ENCODE results near the gene MTERF4. TPM values are rescaled to one million over a fixed set of nuclear protein-coding genes. Genes with fewer than 3 reads are reported as not detected.

Gene MTERF4
- total RNA-seq, 2 experiments from 2014 or later, result 34.4 to 34.5 TPM

- Mint-ChIP-seq H3K27ac (no peak overlapping the region), H3K27me3 (no peaks in the 10 kb centered on the region), H3K4me3 (no peak overlapping the region), H3K36me3 (ENCODE audit: low read depth) (peaks cover 25% of the 10 kb centered on the region), H3K9me3 (ENCODE audit: low read depth) (no peaks in the 10 kb centered on the region), H3K4me1 (peaks cover 6% of the 10 kb centered on the region)
- DNase-seq (no peak), ATAC-seq (no peak)
- POLR2A ChIA-PET, result no interaction called here
- intact Hi-C loops (cut with DNase I, micrococcal nuclease), result no loop called here
- CTCF ChIA-PET, result no interaction called here
These were observed 40.0 kb upstream of the MTERF4 start for GRCh38 chr2:241142063-241142462.

- DNase-seq (no peak), ATAC-seq (no peak)
- no peaks in the 10 kb centered on the region for H3K9me3 Mint-ChIP-seq (ENCODE audit: low read depth)
- peaks cover 2% of the 10 kb centered on the region for H3K4me1 Mint-ChIP-seq
- H3K36me3 Mint-ChIP-seq (ENCODE audit: low read depth), result peaks cover 28% of the 10 kb centered on the region
- ChIA-PET POLR2A (interaction anchor here (1.2 kb wide), 1 partner anchor 23 kb away, joined by 3 read pairs; no protein-coding TSS in a partner anchor), CTCF (interaction anchor here (1.1 to 1.7 kb wide), 2 partner anchors 10 to 135 kb away, joined by 3 to 5 read pairs; no protein-coding TSS in a partner anchor)
- H3K27ac Mint-ChIP-seq, result no peak overlapping the region
- H3K4me3 Mint-ChIP-seq, result no peak overlapping the region
- intact Hi-C loops (cut with DNase I, micrococcal nuclease), result no loop called here
- H3K27me3 Mint-ChIP-seq, result no peaks in the 10 kb centered on the region
These were observed 39.2 kb upstream of the MTERF4 start for GRCh38 chr2:241141214-241141770.

GRCh38 chr2:241140445-241140840 is 38.4 kb upstream of the MTERF4 start:
- CTCF ChIA-PET, result interaction anchor here (1.1 to 1.7 kb wide), 2 partner anchors 11 to 136 kb away, joined by 3 to 5 read pairs; no protein-coding TSS in a partner anchor
- DNase-seq (no peak), ATAC-seq (no peak)
- H3K4me1 Mint-ChIP-seq, result no peaks in the 10 kb centered on the region
- no peak overlapping the region for H3K4me3 Mint-ChIP-seq
- POLR2A ChIA-PET, result interaction anchor here (1.2 kb wide), 1 partner anchor 24 kb away, joined by 3 read pairs; no protein-coding TSS in a partner anchor
- H3K27ac Mint-ChIP-seq, result no peak overlapping the region
- no peaks in the 10 kb centered on the region for H3K9me3 Mint-ChIP-seq (ENCODE audit: low read depth)
- peaks cover 35% of the 10 kb centered on the region for H3K36me3 Mint-ChIP-seq (ENCODE audit: low read depth)
- intact Hi-C loops (cut with DNase I, micrococcal nuclease), result no loop called here
- no peaks in the 10 kb centered on the region for H3K27me3 Mint-ChIP-seq

- ChIA-PET CTCF (interaction anchor here (0.6 to 1.7 kb wide), 2 partner anchors 12 to 34 kb away, joined by 3 to 5 read pairs; no protein-coding TSS in a partner anchor), POLR2A (interaction anchor here (1.2 kb wide), 1 partner anchor 25 kb away, joined by 3 read pairs; no protein-coding TSS in a partner anchor)
- no peak overlapping the region for H3K4me3 Mint-ChIP-seq
- H3K36me3 Mint-ChIP-seq (ENCODE audit: low read depth), result peaks cover 32% of the 10 kb centered on the region
- no peak for DNase-seq
- no peaks in the 10 kb centered on the region for H3K27me3 Mint-ChIP-seq
- intact Hi-C loops (cut with DNase I, micrococcal nuclease), result no loop called here
- no peak for ATAC-seq
- H3K9me3 Mint-ChIP-seq (ENCODE audit: low read depth), result no peaks in the 10 kb centered on the region
- no peak overlapping the region for H3K27ac Mint-ChIP-seq
- no peaks in the 10 kb centered on the region for H3K4me1 Mint-ChIP-seq
These were observed 37.7 kb upstream of the MTERF4 start for GRCh38 chr2:241139531-241140444.

GRCh38 chr2:241138471-241138870 is 36.4 kb upstream of the MTERF4 start:
- Mint-ChIP-seq H3K9me3 (ENCODE audit: low read depth) (no peaks in the 10 kb centered on the region), H3K27me3 (no peaks in the 10 kb centered on the region), H3K27ac (no peak overlapping the region), H3K36me3 (ENCODE audit: low read depth) (peaks cover 36% of the 10 kb centered on the region), H3K4me1 (no peaks in the 10 kb centered on the region), H3K4me3 (no peak overlapping the region)
- ATAC-seq (no peak), DNase-seq (no peak)
- intact Hi-C loops (cut with DNase I, micrococcal nuclease), result no loop called here
- POLR2A ChIA-PET, result no interaction called here
- CTCF ChIA-PET, result no interaction called here

- Mint-ChIP-seq H3K27me3 (no peaks in the 10 kb centered on the region), H3K4me1 (no peaks in the 10 kb centered on the region), H3K9me3 (ENCODE audit: low read depth) (no peaks in the 10 kb centered on the region), H3K4me3 (no peak overlapping the region), H3K27ac (no peak overlapping the region), H3K36me3 (ENCODE audit: low read depth) (peaks cover 41% of the 10 kb centered on the region)
- intact Hi-C loops (cut with DNase I, micrococcal nuclease), result no loop called here
- ChIA-PET POLR2A (no interaction called here), CTCF (interaction anchor here (0.7 kb wide), 1 partner anchor 106 kb away, joined by 3 read pairs; no protein-coding TSS in a partner anchor)
- ATAC-seq, result no peak
- no peak for DNase-seq
These were observed 35.4 kb upstream of the MTERF4 start for GRCh38 chr2:241137276-241138190.

GRCh38 chr2:241136661-241137260 is 34.7 kb upstream of the MTERF4 start:
- DNase-seq (no peak), ATAC-seq (no peak)
- ChIA-PET CTCF (no interaction called here), POLR2A (no interaction called here)
- no peak overlapping the region for H3K27ac Mint-ChIP-seq
- intact Hi-C loops (cut with DNase I, micrococcal nuclease), result no loop called here
- H3K27me3 Mint-ChIP-seq, result no peaks in the 10 kb centered on the region
- no peak overlapping the region for H3K4me3 Mint-ChIP-seq
- H3K36me3 Mint-ChIP-seq (ENCODE audit: low read depth), result peaks cover 38% of the 10 kb centered on the region
- no peaks in the 10 kb centered on the region for H3K9me3 Mint-ChIP-seq (ENCODE audit: low read depth)
- H3K4me1 Mint-ChIP-seq, result no peaks in the 10 kb centered on the region

- ATAC-seq (no peak), DNase-seq (no peak)
- intact Hi-C loops (cut with DNase I, micrococcal nuclease), result no loop called here
- POLR2A ChIA-PET, result no interaction called here
- no peak overlapping the region for H3K4me3 Mint-ChIP-seq
- H3K27ac Mint-ChIP-seq, result no peak overlapping the region
- CTCF ChIA-PET, result no interaction called here
- H3K27me3 Mint-ChIP-seq, result no peaks in the 10 kb centered on the region
- H3K4me1 Mint-ChIP-seq, result no peaks in the 10 kb centered on the region
- no peaks in the 10 kb centered on the region for H3K9me3 Mint-ChIP-seq (ENCODE audit: low read depth)
- H3K36me3 Mint-ChIP-seq (ENCODE audit: low read depth), result peaks cover 34% of the 10 kb centered on the region
These were observed 34.1 kb upstream of the MTERF4 start for GRCh38 chr2:241136191-241136590.

GRCh38 chr2:241135737-241136136 is 33.6 kb upstream of the MTERF4 start:
- H3K36me3 Mint-ChIP-seq (ENCODE audit: low read depth), result peaks cover 36% of the 10 kb centered on the region
- no peaks in the 10 kb centered on the region for H3K4me1 Mint-ChIP-seq
- DNase-seq (no peak), ATAC-seq (no peak)
- intact Hi-C loops (cut with DNase I, micrococcal nuclease), result no loop called here
- H3K9me3 Mint-ChIP-seq (ENCODE audit: low read depth), result no peaks in the 10 kb centered on the region
- ChIA-PET CTCF (no interaction called here), POLR2A (no interaction called here)
- H3K27ac Mint-ChIP-seq, result no peak overlapping the region
- no peak overlapping the region for H3K4me3 Mint-ChIP-seq
- H3K27me3 Mint-ChIP-seq, result no peaks in the 10 kb centered on the region

GRCh38 chr2:241134711-241135110 is 32.6 kb upstream of the MTERF4 start:
- Mint-ChIP-seq H3K9me3 (ENCODE audit: low read depth) (no peaks in the 10 kb centered on the region), H3K36me3 (ENCODE audit: low read depth) (peaks cover 41% of the 10 kb centered on the region), H3K27ac (no peak overlapping the region), H3K4me3 (no peak overlapping the region), H3K4me1 (no peaks in the 10 kb centered on the region), H3K27me3 (no peaks in the 10 kb centered on the region)
- ChIA-PET POLR2A (no interaction called here), CTCF (no interaction called here)
- ATAC-seq, result no peak
- DNase-seq, result no peak
- intact Hi-C loops (cut with DNase I, micrococcal nuclease), result no loop called here

GRCh38 chr2:241133436-241133820 is 31.3 kb upstream of the MTERF4 start:
- intact Hi-C loops (cut with DNase I, micrococcal nuclease), result no loop called here
- Mint-ChIP-seq H3K27me3 (no peaks in the 10 kb centered on the region), H3K4me3 (no peak overlapping the region), H3K4me1 (peaks cover 8% of the 10 kb centered on the region), H3K36me3 (ENCODE audit: low read depth) (peaks cover 47% of the 10 kb centered on the region), H3K9me3 (ENCODE audit: low read depth) (no peaks in the 10 kb centered on the region), H3K27ac (no peak overlapping the region)
- CTCF ChIA-PET, result interaction anchor here (0.6 kb wide), 1 partner anchor 491 kb away, joined by 3 read pairs; no protein-coding TSS in a partner anchor
- DNase-seq (no peak), ATAC-seq (no peak)
- POLR2A ChIA-PET, result no interaction called here

All from activated CD4-positive, alpha-beta T cell treated with anti-CD3 and anti-CD28 coated beads for 36 hours (primary cell).